ENCODE measurements around the gene PEF1.

GRCh38 chr1:31609514-31610118 is 35.1 kb downstream of the PEF1 start:
- TF ChIP-seq POLR2A (IDR thresholded peaks at IDR 0.05; ENCODE audit: low read depth, low read length) (no peak), TAF1 (IDR thresholded peaks at IDR 0.05; ENCODE audit: borderline replicate concordance, low read depth, low read length) (no peak), POLR2AphosphoS5 (IDR thresholded peaks at IDR 0.05; ENCODE audit: low read depth, low read length) (no peak)

Data from GM12892 (cell line).